ENCODE results near the gene MFSD2A.

Gene MFSD2A

GRCh38 chr1:39926343-39926793, 28.6 kb upstream of the MFSD2A start:
- H3K4me3 ChIP-seq (ENCODE audit: low read depth, low read length), result no peak overlapping the region
- no peaks in the 10 kb centered on the region for H3K36me3 ChIP-seq (replicated peaks)
- peaks cover 2% of the 10 kb centered on the region for H3K27me3 ChIP-seq (replicated peaks)
- H3K27ac ChIP-seq, result no peak overlapping the region
- in situ Hi-C loops (cut with HindIII; ENCODE audit: low pct_ligation_motif_present, low sequenced_read_pairs), result no loop called here
- no peak for DNase-seq
- TF ChIP-seq, protein P1, sequence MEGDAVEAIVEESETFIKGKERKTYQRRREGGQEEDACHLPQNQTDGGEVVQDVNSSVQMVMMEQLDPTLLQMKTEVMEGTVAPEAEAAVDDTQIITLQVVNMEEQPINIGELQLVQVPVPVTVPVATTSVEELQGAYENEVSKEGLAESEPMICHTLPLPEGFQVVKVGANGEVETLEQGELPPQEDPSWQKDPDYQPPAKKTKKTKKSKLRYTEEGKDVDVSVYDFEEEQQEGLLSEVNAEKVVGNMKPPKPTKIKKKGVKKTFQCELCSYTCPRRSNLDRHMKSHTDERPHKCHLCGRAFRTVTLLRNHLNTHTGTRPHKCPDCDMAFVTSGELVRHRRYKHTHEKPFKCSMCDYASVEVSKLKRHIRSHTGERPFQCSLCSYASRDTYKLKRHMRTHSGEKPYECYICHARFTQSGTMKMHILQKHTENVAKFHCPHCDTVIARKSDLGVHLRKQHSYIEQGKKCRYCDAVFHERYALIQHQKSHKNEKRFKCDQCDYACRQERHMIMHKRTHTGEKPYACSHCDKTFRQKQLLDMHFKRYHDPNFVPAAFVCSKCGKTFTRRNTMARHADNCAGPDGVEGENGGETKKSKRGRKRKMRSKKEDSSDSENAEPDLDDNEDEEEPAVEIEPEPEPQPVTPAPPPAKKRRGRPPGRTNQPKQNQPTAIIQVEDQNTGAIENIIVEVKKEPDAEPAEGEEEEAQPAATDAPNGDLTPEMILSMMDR (IDR thresholded peaks at IDR 0.05; ENCODE audit: low read depth, low read length, missing control alignments), result no peak

GRCh38 chr1:39926820-39927219, 28.1 kb upstream of the MFSD2A start:
- in situ Hi-C loops (cut with HindIII; ENCODE audit: low pct_ligation_motif_present, low sequenced_read_pairs), result no loop called here
- no peak overlapping the region for H3K27ac ChIP-seq
- peaks cover 1% of the 10 kb centered on the region for H3K27me3 ChIP-seq (replicated peaks)
- DNase-seq, result no peak
- TF ChIP-seq, protein P1 (IDR thresholded peaks at IDR 0.05; ENCODE audit: low read depth, low read length, missing control alignments), result no peak
- H3K4me3 ChIP-seq (ENCODE audit: low read depth, low read length), result no peak overlapping the region
- H3K36me3 ChIP-seq (replicated peaks), result no peaks in the 10 kb centered on the region

- Histone ChIP-seq H3K27ac (no peak overlapping the region), H3K27me3 (replicated peaks) (no peaks in the 10 kb centered on the region)
- no peak for DNase-seq
Observed at GRCh38 chr1:39927538-39927937, 27.4 kb upstream of the MFSD2A start.

DNA sequence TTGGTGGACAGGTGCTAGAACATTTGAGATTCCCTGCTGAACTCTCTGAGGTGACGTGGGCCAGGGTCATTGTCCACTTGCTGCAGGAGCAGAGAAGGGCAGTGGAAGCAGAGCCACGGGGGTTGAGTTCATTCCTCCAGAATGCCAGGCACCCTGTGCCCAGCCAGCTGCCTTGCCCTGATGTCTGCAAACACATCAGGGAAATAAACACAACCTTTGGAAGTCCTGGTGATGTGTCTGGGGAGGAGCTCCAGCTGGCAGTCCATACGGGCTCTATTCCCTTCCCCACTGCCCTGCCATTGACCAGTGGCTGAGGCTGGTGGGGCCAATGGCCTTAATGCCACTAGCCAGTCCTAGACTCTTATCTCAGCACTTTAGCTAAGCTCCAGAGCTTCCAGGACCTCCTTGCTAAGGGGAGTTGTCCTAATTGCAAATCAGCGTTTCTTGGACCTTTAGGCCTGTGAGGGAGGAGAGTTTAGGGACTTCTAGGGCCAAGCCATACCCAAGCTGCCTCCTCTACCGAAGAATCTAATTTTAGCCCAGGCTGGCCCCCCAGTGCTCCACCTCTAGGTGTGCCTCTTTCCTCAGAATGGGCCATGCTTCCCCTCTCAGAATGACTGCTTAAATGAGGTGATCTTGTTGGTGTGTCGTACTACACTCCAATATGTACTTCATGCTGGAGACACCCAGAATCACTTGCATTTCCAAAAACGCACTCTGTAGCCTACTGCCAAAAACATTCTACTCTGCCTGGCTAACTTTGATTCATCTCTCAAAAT, 25.9 kb upstream of the MFSD2A start:
- no peak for DNase-seq
- Histone ChIP-seq H3K36me3 (replicated peaks) (no peaks in the 10 kb centered on the region), H3K27me3 (replicated peaks) (no peaks in the 10 kb centered on the region), H3K4me3 (ENCODE audit: low read depth, low read length) (no peak overlapping the region), H3K27ac (no peak overlapping the region)
- in situ Hi-C loops (cut with HindIII; ENCODE audit: low pct_ligation_motif_present, low sequenced_read_pairs), result no loop called here
- TF ChIP-seq, protein P1 (IDR thresholded peaks at IDR 0.05; ENCODE audit: low read depth, low read length, missing control alignments), result no peak

More at GRCh38 chr1:39927538-39927937, 27.4 kb upstream of the MFSD2A start:
- TF ChIP-seq, protein P1 (IDR thresholded peaks at IDR 0.05; ENCODE audit: low read depth, low read length, missing control alignments), result no peak
- no peak overlapping the region for H3K4me3 ChIP-seq (ENCODE audit: low read depth, low read length)
- no peaks in the 10 kb centered on the region for H3K36me3 ChIP-seq (replicated peaks)
- in situ Hi-C loops (cut with HindIII; ENCODE audit: low pct_ligation_motif_present, low sequenced_read_pairs), result no loop called here

DNA sequence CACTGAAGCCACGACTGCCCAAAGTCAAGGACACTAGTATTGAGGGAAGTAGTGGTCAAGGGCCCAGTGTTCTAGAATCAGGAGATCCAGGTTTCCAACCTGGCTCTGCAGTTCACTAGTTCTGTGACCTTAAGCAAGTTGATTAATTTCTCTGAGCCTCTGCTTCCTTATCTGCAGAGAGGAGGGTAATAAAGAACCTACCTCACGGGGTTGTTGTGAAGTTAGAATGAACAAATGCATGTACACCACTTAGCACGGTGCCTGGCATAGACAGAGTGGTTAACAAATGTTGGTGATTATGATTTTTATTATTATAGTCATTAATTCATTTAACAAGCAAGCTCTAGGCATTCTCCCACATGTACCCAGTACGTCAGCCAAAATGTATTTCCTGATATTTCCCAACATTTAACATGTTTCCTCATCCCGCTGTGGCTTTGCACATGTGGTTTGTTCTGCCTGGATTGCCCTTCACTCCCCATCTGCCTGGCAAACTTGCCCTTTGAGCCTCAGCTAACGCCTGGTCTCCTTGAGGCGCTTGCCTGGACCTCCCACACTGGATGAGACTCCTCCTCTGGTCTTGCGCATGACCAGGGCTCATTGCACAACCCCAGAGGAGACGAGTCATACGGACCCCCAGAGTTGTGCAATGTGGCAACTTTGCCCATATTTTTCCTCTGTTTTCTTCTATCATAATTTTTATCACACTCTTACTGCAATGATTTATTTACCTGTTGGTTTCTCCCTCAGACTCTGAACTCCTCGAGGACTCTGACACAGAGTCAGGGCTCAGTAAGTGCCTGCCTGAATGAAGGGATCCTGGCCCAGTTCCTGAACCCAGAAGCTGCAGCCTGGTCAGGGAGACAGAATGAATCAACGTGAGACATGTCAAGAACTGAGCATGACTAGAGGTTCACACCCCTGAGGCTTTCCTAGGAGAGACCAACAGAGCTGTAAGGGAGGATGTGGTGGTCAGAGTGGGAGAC, 20.7 kb upstream of the MFSD2A start:
- peak; percentile 68 for DNase-seq
- Histone ChIP-seq H3K27me3 (replicated peaks) (no peaks in the 10 kb centered on the region), H3K4me3 (ENCODE audit: low read depth, low read length) (no peak overlapping the region), H3K36me3 (replicated peaks) (no peaks in the 10 kb centered on the region), H3K27ac (peak overlapping the region; percentile 15)
- in situ Hi-C loops (cut with HindIII; ENCODE audit: low pct_ligation_motif_present, low sequenced_read_pairs), result no loop called here
- TF ChIP-seq, protein P1 (IDR thresholded peaks at IDR 0.05; ENCODE audit: low read depth, low read length, missing control alignments), result no peak
